GM12874 (cell line): ENCODE data around the gene BEST2.
A peak's percentile ranks its signal among the peaks of the same experiment; 100 is the strongest.

ENCODE experiments used
- CTCF ChIP-seq: IDR thresholded peaks from 2 replicates; pipeline ENCODE4 v1.5.1; 2011; ENCODE audit warnings: low read depth, mild to moderate bottlenecking, control low read depth, low read length, moderate library complexity; ENCODE audit not compliant: insufficient read depth

The BEST2 gene

DNA sequence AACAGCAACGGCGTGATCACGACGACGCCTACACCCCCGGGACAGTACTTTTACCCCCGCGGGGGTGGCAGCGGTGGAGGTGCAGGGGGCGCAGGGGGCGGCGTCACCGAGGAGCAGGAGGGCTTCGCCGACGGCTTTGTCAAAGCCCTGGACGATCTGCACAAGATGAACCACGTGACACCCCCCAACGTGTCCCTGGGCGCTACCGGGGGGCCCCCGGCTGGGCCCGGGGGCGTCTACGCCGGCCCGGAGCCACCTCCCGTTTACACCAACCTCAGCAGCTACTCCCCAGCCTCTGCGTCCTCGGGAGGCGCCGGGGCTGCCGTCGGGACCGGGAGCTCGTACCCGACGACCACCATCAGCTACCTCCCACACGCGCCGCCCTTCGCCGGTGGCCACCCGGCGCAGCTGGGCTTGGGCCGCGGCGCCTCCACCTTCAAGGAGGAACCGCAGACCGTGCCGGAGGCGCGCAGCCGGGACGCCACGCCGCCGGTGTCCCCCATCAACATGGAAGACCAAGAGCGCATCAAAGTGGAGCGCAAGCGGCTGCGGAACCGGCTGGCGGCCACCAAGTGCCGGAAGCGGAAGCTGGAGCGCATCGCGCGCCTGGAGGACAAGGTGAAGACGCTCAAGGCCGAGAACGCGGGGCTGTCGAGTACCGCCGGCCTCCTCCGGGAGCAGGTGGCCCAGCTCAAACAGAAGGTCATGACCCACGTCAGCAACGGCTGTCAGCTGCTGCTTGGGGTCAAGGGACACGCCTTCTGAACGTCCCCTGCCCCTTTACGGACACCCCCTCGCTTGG, 40.7 kb downstream of the BEST2 start:
- TF ChIP-seq CTCF: no peak

DNA sequence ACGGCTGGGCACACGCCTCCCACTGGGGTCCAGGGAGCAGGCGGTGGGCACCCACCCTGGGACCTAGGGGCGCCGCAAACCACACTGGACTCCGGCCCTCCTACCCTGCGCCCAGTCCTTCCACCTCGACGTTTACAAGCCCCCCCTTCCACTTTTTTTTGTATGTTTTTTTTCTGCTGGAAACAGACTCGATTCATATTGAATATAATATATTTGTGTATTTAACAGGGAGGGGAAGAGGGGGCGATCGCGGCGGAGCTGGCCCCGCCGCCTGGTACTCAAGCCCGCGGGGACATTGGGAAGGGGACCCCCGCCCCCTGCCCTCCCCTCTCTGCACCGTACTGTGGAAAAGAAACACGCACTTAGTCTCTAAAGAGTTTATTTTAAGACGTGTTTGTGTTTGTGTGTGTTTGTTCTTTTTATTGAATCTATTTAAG, 41.3 kb downstream of the BEST2 start:
- no peak for TF ChIP-seq CTCF

DNA sequence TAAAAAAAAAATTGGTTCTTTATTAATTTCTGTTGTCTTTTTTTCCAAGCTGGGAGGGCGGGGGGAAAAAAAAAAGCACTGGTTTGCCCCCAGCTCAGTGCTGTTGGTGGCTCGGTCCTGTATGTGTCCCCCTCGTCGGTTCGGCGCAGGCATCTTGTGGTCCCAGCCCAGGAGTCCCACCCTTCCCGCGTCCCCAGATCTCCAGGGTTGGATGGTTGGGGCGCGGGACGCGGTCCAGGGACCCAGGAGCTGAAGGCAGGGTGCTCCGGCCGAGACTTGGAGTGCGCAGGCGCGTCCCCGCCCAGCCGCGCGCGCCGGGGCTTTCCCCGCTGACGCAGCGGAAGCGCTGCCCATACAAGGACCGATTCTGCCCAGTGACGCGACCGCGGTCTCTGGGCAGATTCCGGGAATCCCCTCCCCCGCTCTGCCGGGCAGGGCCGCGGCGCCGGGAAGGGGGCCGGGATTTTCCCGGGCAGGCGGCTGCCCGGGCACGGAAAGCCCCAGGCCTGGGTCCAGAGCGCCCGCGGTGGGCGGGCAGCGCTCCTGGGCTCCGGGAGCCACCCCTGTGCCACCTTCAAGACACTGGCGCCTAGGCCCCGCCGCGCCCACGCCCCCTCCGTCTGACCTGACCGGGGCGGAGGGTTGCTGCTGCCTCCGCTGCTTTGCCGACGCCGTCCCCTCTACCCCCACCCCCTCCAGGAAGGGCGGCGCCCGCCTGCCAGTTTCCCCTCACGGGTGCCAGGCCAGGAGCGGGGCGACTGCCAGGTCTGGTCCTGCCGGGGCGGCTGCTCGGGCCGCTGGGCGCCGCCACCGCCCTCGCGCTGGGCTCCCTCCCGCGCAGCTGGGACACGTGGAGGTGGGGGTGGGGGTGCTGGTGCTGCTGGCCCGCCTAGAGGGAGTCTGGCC, 42.0 kb downstream of the BEST2 start:
- no peak for TF ChIP-seq CTCF

GRCh38 chr19:12794196-12794941, 42.8 kb downstream of the BEST2 start:
- TF ChIP-seq CTCF: no peak

DNA sequence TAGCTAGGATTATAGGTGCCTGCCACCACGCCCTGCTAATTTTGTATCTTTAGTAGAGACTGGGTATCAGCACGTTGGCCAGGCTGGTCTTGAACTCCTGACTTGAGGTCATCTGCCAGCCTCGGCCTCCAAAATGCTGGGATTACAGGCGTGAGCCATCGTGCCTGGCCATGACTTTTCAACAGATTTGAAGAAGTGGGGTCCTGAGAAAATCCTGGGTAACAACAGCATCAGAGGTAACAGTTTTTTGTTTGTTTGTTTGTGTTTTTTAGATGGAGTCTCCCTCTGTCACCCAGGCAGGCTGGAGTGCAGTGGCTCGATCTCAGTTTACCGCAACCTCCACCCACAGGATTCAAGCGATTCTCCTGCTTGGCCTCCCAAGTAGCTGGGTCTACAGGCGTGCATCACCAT, 43.4 kb downstream of the BEST2 start:
- no peak for TF ChIP-seq CTCF

- peak; percentile 93 for TF ChIP-seq CTCF
These were observed 44.8 kb downstream of the BEST2 start for GRCh38 chr19:12796146-12797071.
